Loucy (cell line): ENCODE results near the gene CHST11.

Experiments
- H2AFZ ChIP-seq: fragments of 200-600 bp; sonication (generic); 2 replicates; pipeline ENCODE4 v1.6.0; 2016; ENCODE audit warnings: antibody characterized with exemption, mild to moderate bottlenecking, low read length, moderate library complexity
- H3F3A ChIP-seq: fragments of 200-600 bp; 2 replicates; pipeline ENCODE4 v1.6.0; 2016; ENCODE audit warnings: antibody characterized with exemption, low read depth, mild to moderate bottlenecking
- H3K27me3 ChIP-seq: fragments of 200-600 bp; sonication (generic); 2 replicates; pipeline ENCODE4 v1.6.1; 2014; ENCODE audit warnings: low read length, mild to moderate bottlenecking; ENCODE audit not compliant: insufficient read depth, poor library complexity, severe bottlenecking
- H3K36me3 ChIP-seq: fragments of 200-600 bp; sonication (generic); 2 replicates; pipeline ENCODE4 v1.6.1; 2016; ENCODE audit warnings: low read length; ENCODE audit not compliant: insufficient read depth
- H3K4me1 ChIP-seq: fragments of 200-600 bp; sonication (generic); 2 replicates; pipeline ENCODE4 v1.5.1; 2014; ENCODE audit warnings: low read length, mild to moderate bottlenecking; ENCODE audit not compliant: insufficient read depth, poor library complexity, severe bottlenecking
- H3K4me2 ChIP-seq: fragments of 200-600 bp; sonication (generic); 2 replicates; pipeline ENCODE4 v1.6.0; 2014; ENCODE audit warnings: antibody characterized with exemption, low read length, low read depth, mild to moderate bottlenecking; ENCODE audit not compliant: poor library complexity, severe bottlenecking
- H3K4me3 ChIP-seq: fragments of 200-600 bp; sonication (generic); 2 replicates; pipeline ENCODE4 v1.5.1; 2014; ENCODE audit warnings: low read length, mild to moderate bottlenecking, mixed read lengths; ENCODE audit not compliant: poor library complexity, severe bottlenecking
- H3K79me2 ChIP-seq: fragments of 200-600 bp; sonication (generic); 2 replicates; pipeline ENCODE4 v1.6.1; 2014; ENCODE audit warnings: low read length; ENCODE audit not compliant: insufficient read depth
- H3K9ac ChIP-seq: fragments of 200-600 bp; sonication (generic); 2 replicates; pipeline ENCODE4 v1.6.0; 2014; ENCODE audit warnings: mild to moderate bottlenecking, low read depth, low read length, moderate library complexity; ENCODE audit not compliant: poor library complexity, severe bottlenecking
- H3K9me2 ChIP-seq: fragments of 200-600 bp; sonication (generic); replicated peaks from 2 replicates; pipeline ENCODE4 v1.6.1; 2016; ENCODE audit warnings: low read depth, low read length, mixed read lengths
- H3K9me3 ChIP-seq: fragments of 200-600 bp; sonication (generic); 2 replicates; pipeline ENCODE4 v1.6.1; 2014; ENCODE audit warnings: mild to moderate bottlenecking, antibody characterized with exemption, low read length, low read depth; ENCODE audit not compliant: insufficient read depth
- H4K20me1 ChIP-seq: fragments of 200-600 bp; sonication (generic); 2 replicates; pipeline ENCODE4 v1.6.0; 2014; ENCODE audit warnings: antibody characterized with exemption, low read length, mild to moderate bottlenecking; ENCODE audit not compliant: insufficient read depth, poor library complexity, severe bottlenecking
- CTCF ChIP-seq: fragments of 200-600 bp; sonication (generic); conservative IDR thresholded peaks from 2 replicates; pipeline ENCODE4 v1.5.1; 2014; ENCODE audit warnings: mild to moderate bottlenecking, antibody characterized with exemption, low read length
- EZH2phosphoT487 ChIP-seq: fragments of 200-600 bp; IDR thresholded peaks from 2 replicates; pipeline ENCODE4 v1.6.1; 2018; ENCODE audit warnings: antibody characterized with exemption, mild to moderate bottlenecking, moderate library complexity, borderline replicate concordance

Gene CHST11

GRCh38 chr12:104546575-104546974, 89.8 kb downstream of the CHST11 start:
- TF ChIP-seq CTCF = no peak
- TF ChIP-seq EZH2phosphoT487 = no peak
- Histone ChIP-seq H3K9ac (no peak overlapping the region), H3K9me3 (no peaks in the 10 kb centered on the region), H3K36me3 (peaks cover 51% of the 10 kb centered on the region; the same call in 1 of the 2 replicates), H3K4me2 (no peak overlapping the region), H3K9me2 (no peaks in the 10 kb centered on the region), H3K4me3 (no peak overlapping the region), H3K79me2 (peaks cover 100% of the 10 kb centered on the region), H2AFZ (no peak overlapping the region), H3K27me3 (no peaks in the 10 kb centered on the region), H3F3A (no peaks in the 10 kb centered on the region), H3K4me1 (peaks cover 21% of the 10 kb centered on the region), H4K20me1 (peaks cover 99% of the 10 kb centered on the region)

DNA sequence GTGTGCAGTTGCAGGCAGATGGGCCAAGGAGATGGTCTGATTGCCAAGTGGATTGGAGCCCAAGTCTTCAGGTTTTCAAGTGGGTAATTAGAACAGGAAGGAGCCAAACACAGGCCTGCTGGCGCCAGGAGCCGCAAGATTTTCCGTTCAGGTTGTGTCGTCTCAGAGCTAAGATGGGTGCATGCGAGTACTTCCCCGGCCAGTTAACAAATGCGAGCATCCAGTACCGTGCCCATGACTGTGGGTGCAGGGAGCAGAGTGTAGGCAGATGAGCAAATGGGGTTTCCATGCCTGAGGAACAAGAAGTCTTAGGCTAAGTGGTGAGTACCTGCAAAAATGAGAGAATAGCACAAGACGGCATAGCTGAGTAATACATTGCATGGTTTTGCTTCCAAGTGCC, 90.5 kb downstream of the CHST11 start:
- Histone ChIP-seq H3K9me2 (no peaks in the 10 kb centered on the region), H4K20me1 (peaks cover 99% of the 10 kb centered on the region), H3K4me2 (no peak overlapping the region), H3K27me3 (no peaks in the 10 kb centered on the region), H3K79me2 (peaks cover 100% of the 10 kb centered on the region), H3K9me3 (no peaks in the 10 kb centered on the region), H3K4me3 (no peak overlapping the region), H3K9ac (no peak overlapping the region), H3F3A (no peaks in the 10 kb centered on the region), H3K4me1 (peaks cover 21% of the 10 kb centered on the region), H3K36me3 (peaks cover 52% of the 10 kb centered on the region; the same call in 1 of the 2 replicates), H2AFZ (no peak overlapping the region)
- TF ChIP-seq EZH2phosphoT487 (no peak), CTCF (no peak)

DNA sequence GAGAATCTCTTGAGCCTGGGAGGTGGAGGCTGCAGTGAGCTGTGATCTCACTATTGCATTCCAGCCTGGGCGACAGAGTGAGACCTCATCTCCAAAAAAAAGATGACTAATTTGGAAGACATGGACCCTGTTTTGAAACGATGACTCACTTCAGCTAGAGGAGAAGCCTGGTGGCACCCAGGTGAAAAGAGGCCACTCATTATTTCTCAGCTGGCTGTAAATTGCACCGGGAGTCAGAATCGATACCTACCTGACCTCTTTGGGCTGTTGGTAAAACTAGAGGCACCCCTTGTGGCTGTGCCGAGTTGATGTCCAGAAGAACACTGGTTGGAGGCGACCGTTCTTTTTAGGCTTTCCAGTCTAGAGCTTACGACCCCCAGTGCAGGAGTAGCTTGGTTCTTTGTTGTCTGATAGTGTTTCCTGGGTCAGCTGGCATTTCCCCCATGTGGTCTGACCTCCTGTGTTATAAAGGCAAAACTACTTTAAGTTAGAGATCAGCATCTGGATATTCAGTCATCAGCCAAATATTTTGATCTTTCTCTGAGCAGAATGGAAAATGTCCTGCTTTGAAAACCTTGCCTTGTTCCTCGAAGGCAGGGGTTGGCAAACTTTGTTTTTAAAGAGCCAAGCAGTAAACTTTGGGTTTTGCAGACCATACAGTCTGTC, 93.2 kb downstream of the CHST11 start:
- H3K9ac ChIP-seq = no peak overlapping the region
- H3K36me3 ChIP-seq = peaks cover 63% of the 10 kb centered on the region; the same call in 1 of the 2 replicates
- H2AFZ ChIP-seq = no peak overlapping the region
- no peaks in the 10 kb centered on the region for H3K27me3 ChIP-seq
- no peak overlapping the region for H3K4me2 ChIP-seq
- H3K4me1 ChIP-seq = peaks cover 26% of the 10 kb centered on the region
- H3F3A ChIP-seq = no peaks in the 10 kb centered on the region
- no peak overlapping the region for H3K4me3 ChIP-seq
- no peak for TF ChIP-seq EZH2phosphoT487
- TF ChIP-seq CTCF = no peak
- H3K9me2 ChIP-seq = no peaks in the 10 kb centered on the region
- peaks cover 100% of the 10 kb centered on the region for H4K20me1 ChIP-seq
- peaks cover 100% of the 10 kb centered on the region for H3K79me2 ChIP-seq
- no peaks in the 10 kb centered on the region for H3K9me3 ChIP-seq
